ENCODE data around the gene KRTAP17-1. TPM values are rescaled to one million over a fixed set of nuclear protein-coding genes. Genes with fewer than 3 reads are reported as not detected.

KRTAP17-1 gene
- total RNA-seq, 4 donors from 2014 or later, result not detected

GRCh38 chr17:41298458-41299135 lies 16.9 kb downstream of the KRTAP17-1 start:
- Histone ChIP-seq H3K27ac (no peak overlapping the region), H3K9me3 (peaks cover 0 to 14% (median 0%) of the 10 kb centered on the region in 4 donors), H3K27me3 (no peaks in the 10 kb centered on the region), H3K36me3 (no peaks in the 10 kb centered on the region), H3K4me1 (no peaks in the 10 kb centered on the region), H3K4me3 (no peak overlapping the region)
- no peak for DNase-seq (ENCODE audit: low spot score in 2 of 2)
- no peak for TF ChIP-seq CTCF (IDR thresholded peaks at IDR 0.05)
- no peak for TF ChIP-seq EP300 (IDR thresholded peaks at IDR 0.05)
- TF ChIP-seq POLR2A (IDR thresholded peaks at IDR 0.05), result no peak
- WGBS, 2 donors, result 87 to 91% methylated on average over 19 to 20 of the region's 20 CpGs

DNA sequence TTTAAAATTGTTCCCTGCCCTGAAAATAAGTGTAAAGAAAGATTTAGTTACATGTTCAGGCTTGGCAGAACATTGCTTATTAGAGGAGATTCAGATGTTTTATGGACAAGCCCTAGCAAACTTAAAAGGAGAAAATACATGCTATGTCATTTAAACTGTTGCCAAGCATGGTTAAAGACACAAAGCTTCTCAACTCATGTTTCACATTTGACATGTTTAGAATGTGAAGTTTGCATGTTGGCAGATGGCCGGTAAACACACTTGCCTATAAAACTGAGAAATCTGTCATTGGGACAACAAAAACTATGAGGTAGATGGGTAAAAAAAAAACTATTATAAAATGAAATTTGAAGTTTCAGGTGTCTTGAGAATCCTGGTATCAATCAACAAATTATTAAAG lies 18.7 kb downstream of the KRTAP17-1 start:
- Histone ChIP-seq H3K4me3 (no peak overlapping the region), H3K27ac (no peak overlapping the region), H3K36me3 (no peaks in the 10 kb centered on the region), H3K9me3 (peaks cover 0 to 14% (median 0%) of the 10 kb centered on the region in 4 donors), H3K4me1 (no peaks in the 10 kb centered on the region), H3K27me3 (no peaks in the 10 kb centered on the region)
- no peak for DNase-seq (ENCODE audit: low spot score in 2 of 2)
- WGBS, 2 donors, result 61 to 81% methylated on average over 1 of the region's 1 CpG
- TF ChIP-seq EP300 (IDR thresholded peaks at IDR 0.05) (no peak), CTCF (IDR thresholded peaks at IDR 0.05) (no peak), POLR2A (IDR thresholded peaks at IDR 0.05) (no peak)

DNA sequence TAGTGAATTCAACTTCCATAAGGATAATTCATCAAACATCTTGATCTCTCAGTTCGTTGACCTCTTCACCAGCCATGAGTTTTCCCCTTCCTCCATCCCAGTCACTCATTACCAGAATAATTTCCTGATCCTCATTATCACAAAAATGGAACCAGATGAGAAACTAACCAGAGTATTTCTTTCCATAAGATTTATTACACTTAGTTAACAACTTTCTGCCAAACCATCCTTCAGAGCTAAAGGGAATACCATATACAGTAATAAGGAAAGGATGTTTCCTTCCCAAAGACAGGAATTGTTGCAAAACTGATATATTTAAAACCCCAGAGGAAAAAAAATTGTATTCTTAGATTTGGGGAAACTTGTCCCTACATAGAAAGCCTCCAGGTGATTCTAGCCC lies 21.5 kb downstream of the KRTAP17-1 start:
- no peak for TF ChIP-seq CTCF (IDR thresholded peaks at IDR 0.05)
- TF ChIP-seq EP300 (IDR thresholded peaks at IDR 0.05), result no peak
- no peak for TF ChIP-seq POLR2A (IDR thresholded peaks at IDR 0.05)
- H3K4me3 ChIP-seq, result no peak overlapping the region
- no peak for DNase-seq (ENCODE audit: low spot score in 2 of 2)
- peaks cover 0 to 8% (median 0%) of the 10 kb centered on the region in 4 donors for H3K9me3 ChIP-seq
- 51 to 78% methylated on average over 1 of the region's 1 CpG for WGBS, 2 donors
- H3K36me3 ChIP-seq, result no peaks in the 10 kb centered on the region
- no peaks in the 10 kb centered on the region for H3K4me1 ChIP-seq
- no peak overlapping the region for H3K27ac ChIP-seq
- H3K27me3 ChIP-seq, result no peaks in the 10 kb centered on the region

DNA sequence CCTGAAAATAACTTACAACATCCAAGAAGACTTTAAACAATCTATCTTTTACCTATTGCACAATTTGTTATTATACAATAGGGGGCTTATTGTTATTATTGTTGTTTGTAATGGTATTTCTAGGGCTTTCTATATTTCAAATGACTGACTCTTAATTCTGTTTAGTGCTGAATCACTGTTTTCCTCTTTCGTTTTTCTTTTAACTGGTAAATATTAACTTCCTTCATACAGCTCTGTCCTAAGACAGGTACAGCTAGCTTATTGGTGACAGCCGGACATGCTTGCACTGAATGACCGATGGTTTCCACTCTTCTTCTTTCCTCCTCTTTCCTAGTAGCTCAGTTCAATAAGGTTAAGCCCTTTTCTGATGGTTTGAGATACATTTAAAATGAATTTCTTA lies 28.5 kb downstream of the KRTAP17-1 start:
- H3K9me3 ChIP-seq, result no peaks in the 10 kb centered on the region
- H3K4me3 ChIP-seq, result no peak overlapping the region
- no peaks in the 10 kb centered on the region for H3K4me1 ChIP-seq
- no peak for TF ChIP-seq CTCF (IDR thresholded peaks at IDR 0.05)
- no peak for TF ChIP-seq POLR2A (IDR thresholded peaks at IDR 0.05)
- no peak for TF ChIP-seq EP300 (IDR thresholded peaks at IDR 0.05)
- H3K36me3 ChIP-seq, result no peaks in the 10 kb centered on the region
- no peak for DNase-seq (ENCODE audit: low spot score in 2 of 2)
- H3K27me3 ChIP-seq, result no peaks in the 10 kb centered on the region
- H3K27ac ChIP-seq, result no peak overlapping the region
- 88% methylated on average over 3 of the region's 3 CpGs for WGBS, 2 donors

DNA sequence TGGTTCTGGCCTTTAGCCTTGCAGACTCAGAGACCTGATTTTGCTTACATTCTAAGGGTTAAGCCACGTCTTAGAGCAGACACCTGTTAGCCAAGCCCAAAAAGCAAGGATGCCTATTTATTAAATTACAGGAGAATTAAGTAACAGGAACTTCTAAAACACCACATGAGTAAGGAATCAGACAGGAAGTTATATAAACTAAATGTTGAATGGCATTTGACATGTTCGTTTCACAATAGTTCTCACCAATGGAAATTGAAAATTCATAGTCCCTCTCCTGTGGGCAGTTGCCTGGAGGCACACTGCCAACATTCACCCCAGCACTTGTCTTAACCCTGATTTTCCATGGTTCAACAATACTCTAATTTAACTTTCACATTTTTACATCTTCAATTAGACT lies 31.0 kb downstream of the KRTAP17-1 start:
- TF ChIP-seq POLR2A (IDR thresholded peaks at IDR 0.05) (no peak), EP300 (IDR thresholded peaks at IDR 0.05) (no peak), CTCF (IDR thresholded peaks at IDR 0.05) (no peak)
- Histone ChIP-seq H3K4me1 (no peaks in the 10 kb centered on the region), H3K36me3 (no peaks in the 10 kb centered on the region), H3K27me3 (no peaks in the 10 kb centered on the region), H3K4me3 (no peak overlapping the region), H3K9me3 (no peaks in the 10 kb centered on the region), H3K27ac (no peak overlapping the region)
- DNase-seq (ENCODE audit: low spot score in 2 of 2), result no peak
- 39 to 44% methylated on average over 2 of the region's 2 CpGs for WGBS, 2 donors

Measured in tibial nerve (tissue), 4 donors.